Stimulated activated CD8-positive, alpha-beta memory T cell treated with anti-CD3 and anti-CD28 coated beads, Interleukin-15, amount 100 ng/mL, for 48 hours (primary cell): Measurements from ENCODE around the gene FAM167B.

Experiments
- DNase-seq, 2 donors: peaks; one replicate each; pipeline ENCODE4 v3.0.0-alpha.2; 2020; ENCODE audit warnings: low read depth in 2 of 2

The FAM167B gene

DNA sequence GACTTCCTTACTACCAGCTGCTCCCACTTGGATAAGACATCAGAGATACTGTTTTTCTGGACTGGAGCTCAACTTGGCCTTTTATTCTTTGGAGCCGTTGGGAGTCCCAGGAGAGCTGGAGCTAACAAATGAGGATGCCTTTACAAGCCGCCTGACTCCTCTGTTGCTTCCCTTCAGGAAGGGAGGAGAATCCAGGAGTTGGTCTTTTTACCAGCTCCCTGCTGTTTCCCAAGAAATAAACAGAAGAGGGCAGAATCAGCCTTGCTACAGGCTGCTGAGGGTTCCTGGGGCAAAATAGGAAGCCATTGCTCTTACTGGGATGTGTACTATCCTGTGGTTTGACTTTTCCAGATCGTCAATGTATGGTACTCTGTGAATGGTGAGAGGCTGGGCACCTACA is 23.3 kb upstream of the FAM167B start:
- DNase-seq: no peak

DNA sequence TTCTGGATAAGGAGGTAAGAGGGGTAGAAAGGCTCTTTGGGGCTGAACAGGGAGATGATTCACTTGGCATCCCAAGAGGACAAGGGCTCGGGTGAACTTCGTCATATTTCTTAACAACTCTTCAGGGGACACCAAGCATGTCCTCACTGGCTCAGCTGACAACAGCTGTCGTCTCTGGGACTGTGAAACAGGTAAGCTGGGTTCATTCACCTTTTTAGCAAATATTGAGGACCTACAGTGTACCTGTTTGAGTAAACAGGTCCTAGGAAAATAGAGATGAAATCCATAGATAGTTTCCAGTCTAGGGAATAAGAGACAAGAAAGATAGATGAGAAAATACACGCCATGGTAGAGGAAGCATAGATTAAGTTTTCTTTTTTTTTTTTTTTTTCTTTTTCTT is 22.7 kb upstream of the FAM167B start:
- DNase-seq: no peak

DNA sequence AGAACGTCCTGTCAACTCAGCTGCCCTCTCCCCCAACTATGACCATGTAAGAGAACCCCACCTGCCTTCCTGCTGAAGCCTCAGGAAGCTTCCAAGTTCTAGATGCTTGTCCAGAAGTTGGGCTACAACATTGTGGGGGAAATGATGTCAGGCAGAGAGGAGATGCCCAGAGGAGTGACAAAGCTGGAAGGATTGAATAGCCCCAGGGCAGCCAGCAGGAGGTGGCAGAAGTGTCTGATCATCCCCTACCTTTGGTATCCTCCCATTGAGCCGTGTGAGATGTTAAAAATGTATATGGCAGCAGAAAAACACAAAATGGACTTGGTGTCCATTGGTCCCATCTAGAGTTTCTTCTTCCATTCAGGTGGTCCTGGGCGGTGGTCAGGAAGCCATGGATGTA is 18.3 kb upstream of the FAM167B start:
- DNase-seq: no peak

DNA sequence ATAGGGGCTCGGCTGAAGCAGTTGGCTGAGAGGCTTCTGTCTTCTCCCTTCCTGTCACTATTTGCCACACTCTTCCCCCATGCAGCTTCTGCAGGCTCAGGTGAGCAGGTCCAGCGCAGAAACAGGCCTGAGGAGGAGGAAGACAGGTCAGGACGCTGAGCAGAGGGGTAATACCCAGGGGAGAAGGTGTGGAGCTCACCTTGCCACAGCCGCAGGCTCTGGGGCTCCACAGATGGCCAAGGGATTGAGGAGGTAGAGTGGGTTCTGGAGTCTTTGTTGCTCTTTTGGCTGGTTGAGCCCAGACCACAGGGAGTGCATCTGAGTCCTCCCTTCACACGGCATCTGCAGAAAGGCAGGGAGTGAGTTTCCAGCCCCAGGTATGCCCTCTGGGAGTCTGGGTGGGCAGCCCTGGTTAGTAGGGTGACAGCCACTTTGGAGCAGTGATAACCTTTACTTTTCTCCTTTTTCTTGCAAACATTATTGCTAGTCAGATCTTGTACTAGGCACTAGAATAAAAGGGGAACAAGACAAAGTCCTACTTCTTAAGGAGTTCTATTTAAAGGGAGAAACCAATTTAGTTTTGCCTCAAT is 15.1 kb upstream of the FAM167B start:
- DNase-seq: no peak

DNA sequence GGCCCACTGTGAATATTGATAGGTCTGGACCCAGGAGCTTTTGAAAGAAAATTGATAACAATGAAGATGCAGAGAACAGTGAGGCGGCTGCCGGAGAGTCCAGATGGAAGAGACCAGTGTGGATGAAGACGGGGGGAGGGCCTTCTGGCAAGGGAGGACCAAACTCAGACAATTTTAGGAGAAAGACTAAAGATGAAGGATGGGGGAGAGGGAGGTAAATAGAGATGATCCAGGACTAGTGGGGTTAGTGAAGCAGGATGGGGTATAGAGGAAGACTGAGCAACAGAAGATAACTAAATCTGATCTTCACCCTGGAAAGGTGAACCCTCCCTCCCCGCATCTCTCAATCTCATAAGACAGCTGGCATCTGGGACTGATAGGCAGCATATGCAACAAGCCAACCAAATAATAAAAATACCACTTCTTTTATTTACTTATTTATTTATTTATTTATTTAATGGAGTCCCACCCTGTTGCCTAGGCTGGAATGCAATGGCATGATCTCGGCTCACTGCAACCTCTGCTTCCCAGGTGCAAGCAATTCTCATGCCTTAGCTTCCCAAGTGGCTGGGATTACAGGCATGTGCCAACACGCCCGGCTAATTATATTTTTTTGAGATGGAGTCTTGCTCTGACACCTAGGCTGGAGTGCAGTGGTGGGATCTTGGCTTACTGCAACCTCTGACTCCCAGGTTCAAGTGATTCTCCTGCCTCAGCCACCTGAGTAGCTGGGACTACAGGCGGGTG is 14.3 kb upstream of the FAM167B start:
- DNase-seq: no peak

DNA sequence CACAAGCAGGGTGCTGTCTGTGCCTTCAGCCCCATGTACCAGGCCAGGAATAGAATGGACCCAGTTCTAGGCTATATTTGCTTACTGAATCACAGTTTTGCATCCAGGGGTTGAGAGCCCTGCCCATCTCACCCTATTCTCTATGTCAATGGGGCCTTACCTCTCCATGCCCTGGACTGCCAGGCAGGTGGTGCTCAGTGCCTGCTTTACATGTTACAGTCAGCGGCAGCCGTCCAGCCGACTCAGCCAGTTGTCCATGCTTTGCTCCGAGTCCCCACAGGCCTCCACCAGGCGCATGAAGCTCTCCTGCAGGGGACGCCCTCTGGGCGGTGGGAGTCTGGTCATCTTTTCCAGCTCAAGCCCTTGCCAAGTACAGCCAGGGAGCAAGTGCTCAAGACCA is 12.2 kb upstream of the FAM167B start:
- DNase-seq: no peak

DNA sequence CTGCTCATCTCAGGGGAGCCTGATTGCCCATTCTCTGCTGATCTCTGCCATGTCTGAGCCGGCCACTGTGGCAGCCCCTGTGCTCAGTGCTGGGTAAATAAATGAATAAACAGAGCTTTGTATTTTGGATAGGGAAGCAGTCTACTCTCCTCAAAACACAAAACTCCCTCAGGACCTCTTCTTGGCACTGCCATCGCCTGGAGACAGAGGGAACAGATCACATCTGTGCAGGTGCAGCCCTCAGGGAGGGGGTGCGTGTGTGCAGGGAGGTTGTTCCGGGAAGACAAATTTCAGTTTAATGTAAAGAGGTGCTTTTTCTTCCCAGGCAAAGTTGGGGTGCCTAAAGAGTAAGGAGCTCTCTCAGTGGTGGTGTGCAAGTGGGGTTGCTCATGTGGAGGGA is 7.7 kb upstream of the FAM167B start:
- no peak for DNase-seq

DNA sequence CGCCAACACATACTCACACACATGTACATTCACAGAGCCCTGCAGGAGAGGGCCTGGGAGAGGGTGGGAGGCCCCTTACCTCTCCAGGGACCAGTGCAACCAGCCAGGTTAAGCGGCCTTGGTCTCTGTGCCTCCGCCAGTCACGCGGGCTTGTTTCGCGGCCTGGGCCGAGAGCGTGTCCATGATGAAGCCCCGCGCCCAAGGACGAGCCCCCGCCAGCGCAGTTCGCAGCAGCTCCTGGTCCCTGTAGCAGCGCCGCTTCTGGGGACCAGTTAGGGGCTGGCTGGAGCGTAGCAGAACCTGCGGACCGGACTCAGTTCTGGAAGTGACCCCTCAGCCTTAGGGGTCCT is 7.3 kb upstream of the FAM167B start:
- DNase-seq: no peak

DNA sequence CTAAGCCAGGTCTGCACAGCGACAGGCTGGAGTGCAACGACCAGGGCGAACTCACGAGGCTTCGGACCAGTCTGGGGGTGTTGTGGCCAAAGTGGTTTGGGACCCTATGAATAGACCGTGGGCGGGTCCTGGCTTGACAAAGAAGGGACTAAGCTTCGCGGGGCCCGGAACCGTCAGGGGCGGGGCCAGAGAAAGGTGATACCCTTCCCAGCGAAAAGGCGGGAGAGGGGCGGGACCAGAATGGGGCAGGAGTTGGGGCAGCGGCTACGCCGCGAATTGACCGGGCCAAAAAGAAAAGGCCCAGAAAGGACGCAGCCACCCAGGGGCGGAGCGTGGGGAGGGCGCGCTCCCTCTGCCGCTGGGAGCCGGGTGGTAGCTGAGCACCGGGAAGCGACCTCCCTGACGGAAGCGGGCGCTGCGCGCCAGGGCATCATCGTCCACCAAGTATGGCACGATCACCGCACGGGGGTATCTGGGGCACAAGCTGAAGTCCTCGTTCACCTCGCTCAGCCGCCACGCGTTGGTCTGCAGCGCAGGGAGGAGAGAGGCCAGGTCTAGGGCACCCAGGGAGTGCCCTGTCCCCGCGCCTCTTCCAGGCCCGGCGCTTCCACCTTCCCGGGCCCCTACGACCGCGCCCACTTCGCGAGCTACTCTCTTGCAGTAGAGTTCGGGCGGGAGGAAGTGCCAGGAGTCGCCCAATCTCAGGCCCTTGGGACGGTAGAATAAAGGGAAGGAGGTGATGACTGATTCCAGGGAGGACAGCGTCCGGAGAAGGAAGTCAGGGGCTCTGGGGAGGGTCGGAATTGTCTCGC is 6.7 kb upstream of the FAM167B start:
- no peak for DNase-seq

DNA sequence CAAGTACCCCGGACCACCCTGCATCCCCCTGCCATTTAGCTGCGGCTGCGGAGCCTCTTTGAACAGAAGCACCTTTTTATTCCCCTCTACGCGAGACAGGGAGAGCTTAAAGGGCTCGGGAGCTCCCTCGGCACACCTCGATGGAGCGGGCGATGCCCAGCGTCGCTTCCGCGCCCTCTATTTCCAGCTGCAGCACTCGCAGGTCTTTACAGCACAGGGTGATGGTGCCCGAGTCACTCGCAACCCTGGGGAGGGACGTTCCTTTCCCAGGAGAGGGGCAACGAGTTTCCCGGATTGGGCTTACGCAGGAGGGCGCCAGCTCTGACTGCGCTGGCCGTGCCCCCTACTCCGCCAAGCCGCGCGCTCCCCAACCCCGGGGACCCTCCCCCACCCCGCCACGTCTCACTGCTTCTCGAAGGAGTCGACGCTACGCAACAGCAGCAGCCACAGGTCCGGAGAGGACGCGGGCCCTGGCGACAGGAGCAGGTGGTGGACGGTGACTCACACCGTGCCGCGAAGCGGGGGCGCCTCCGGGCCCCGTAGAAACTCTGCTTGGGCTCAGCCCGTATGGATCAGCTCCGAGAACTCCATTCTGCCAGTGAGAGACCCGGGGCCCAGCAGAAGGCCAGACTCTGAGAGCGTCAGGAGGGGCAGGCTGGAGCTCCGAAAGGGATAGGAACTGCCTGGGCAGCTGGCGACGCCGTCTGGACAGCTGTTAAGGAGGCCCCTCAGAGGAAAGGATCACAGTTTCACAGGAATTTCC is 5.8 kb upstream of the FAM167B start:
- DNase-seq: no peak

DNA sequence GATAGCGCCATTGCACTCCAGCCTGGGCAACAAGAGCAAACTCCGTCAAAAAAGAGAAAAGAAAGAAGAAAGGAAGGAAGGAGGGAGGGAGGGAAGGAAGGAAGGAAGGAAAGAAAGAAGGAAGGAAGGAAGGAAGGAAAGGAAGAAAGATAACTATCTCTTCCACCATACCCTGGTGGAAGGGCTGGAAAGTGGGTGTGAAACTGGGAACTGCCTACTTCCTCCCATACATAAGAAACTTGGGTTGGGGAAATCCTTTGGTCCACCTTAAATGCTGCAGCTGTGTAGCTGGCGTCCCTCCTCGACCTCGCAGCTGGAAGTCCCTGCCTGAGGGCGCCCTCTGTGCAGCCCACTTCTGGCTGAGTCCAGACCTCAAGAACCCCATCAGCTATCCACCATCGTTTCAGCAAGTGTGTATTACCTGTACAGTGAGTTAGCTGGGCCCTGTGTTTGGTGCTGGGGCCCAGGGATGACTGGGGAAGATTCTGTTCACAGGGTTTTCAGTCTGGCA is 4.6 kb upstream of the FAM167B start:
- DNase-seq: no peak

DNA sequence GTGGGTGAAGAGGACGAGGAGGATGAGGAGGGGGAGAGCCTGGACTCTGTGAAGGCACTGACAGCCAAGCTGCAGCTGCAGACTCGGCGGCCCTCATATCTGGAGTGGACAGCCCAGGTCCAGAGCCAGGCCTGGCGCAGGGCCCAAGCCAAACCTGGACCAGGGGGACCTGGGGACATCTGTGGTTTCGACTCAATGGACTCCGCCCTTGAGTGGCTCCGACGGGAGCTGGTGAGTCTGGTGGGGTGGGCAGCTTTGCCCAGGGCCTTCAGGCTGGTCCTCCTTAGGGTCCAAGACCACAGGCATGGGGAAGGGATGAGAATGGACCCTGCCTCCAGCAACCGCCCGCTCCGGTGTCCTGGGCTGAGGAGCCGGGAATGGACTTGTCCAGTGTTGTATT is 430 bp downstream of the FAM167B start:
- DNase-seq: no peak

DNA sequence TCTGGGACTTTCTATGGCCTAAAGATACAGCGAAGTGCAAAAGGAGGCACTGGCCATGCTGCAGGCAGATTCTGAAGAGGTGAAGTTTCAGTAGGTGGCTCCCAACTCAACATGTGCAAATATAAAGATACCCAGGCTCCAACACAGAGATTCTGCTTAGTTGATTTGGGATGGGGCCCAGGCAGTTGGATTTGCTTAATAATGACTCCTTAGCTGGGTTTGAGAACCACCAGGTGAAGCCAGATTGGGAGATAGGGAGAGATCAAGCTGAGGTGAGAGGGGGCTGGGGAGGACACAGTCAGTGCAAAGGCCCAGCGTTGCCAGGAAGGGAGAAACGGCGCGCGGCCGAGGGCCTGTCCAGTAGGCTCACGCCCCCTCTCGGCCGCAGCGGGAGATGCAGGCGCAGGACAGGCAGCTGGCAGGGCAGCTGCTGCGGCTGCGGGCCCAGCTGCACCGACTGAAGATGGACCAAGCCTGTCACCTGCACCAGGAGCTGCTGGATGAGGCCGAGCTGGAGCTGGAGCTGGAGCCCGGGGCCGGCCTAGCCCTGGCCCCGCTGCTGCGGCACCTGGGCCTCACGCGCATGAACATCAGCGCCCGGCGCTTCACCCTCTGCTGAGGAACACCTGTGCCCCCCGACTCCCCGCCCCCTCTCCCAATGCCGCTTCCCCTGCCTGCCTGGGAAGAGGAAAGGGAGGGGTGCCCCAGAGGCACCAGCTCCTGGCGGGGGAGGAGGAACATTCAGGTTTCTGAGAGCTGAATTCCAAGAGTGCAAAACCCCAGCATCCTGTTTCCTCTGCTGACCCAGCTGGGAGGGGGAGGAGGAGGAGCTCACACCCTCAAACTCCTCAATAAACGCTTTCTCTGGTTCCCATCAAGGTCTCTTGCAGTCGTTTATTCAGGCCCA is 1.2 kb downstream of the FAM167B start:
- peak; percentile 76 for DNase-seq

DNA sequence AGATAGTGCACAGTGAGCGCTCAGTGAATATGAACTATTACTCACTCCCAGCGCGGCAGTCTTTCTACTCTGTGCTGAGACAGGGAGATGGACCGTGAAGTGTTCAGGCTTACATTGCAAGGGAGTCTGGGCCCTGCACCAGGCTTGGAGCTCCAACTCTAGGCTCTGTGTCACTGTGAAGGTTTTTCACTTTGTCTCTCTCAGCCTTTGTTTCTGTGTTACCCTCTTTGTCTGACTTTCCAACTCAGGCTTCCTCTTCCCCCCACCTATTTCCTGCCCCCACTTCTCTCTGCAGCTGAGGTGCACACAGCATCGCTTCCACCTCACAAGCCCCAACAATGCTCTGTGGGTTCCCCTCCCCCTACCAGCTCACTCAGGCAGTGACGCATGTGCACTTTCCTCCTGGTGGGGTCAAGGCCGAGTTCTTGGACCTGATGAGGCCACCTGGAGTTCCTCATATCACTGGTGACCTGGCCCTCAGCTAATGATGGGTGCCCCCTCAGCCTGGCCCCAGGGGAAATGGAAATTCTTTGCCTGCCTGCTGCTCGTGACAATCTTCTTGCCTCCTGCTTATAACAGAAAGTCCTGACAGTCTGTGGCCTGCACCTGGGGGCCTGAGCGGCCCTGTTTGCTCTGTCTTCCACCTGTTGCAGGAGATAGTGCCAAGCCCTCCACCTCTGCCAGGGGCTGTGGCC is 3.0 kb downstream of the FAM167B start:
- DNase-seq: peak; percentile 75 to 76

DNA sequence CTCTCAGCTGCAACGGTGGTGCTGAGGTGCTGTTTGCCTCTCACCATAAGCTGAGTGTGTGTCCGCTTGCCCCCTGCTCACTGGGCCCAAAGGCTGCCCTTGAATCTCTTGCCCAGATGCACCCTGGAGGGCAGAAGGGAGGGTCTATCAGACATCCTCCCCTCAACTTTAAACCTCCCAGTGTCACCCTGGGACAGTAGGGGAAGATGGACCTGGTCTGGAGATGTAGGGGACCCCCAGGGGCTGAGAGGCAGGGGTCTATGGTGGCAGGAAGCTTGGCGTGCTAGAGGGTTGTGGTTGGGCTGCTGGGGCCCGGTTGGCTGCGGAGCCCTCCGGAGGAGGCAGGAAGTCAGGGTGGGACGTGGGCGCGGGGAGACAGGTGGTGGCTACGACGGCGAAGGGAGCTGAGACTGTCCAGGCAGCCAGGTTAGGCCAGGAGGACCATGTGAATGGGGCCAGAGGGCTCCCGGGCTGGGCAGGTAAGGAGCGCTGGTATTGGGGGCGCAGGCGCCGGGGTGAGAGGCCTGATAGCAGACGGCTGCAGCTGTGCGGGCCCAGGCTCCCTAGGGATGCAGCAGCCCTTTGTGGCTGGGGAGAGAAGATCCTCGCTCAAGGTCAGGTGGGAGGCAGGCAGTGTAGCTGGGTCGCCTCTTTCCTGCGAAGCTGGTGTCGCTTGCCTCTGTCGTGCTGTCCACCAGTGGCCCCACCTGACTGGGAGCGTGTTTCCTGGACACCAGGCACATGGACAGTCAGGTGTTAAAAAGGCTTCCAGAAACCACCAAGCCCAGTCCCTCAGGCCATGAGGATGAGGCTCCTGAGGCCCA is 4.1 kb downstream of the FAM167B start, which contains the start of gene LCK:
TSS of gene LCK (plus strand) at position 373 of the 824 bp plus-strand sequence. CDS start 23,065 bp downstream, outside the sequence.
- peak in 1 of 2 donors; percentile 71 for DNase-seq

DNA sequence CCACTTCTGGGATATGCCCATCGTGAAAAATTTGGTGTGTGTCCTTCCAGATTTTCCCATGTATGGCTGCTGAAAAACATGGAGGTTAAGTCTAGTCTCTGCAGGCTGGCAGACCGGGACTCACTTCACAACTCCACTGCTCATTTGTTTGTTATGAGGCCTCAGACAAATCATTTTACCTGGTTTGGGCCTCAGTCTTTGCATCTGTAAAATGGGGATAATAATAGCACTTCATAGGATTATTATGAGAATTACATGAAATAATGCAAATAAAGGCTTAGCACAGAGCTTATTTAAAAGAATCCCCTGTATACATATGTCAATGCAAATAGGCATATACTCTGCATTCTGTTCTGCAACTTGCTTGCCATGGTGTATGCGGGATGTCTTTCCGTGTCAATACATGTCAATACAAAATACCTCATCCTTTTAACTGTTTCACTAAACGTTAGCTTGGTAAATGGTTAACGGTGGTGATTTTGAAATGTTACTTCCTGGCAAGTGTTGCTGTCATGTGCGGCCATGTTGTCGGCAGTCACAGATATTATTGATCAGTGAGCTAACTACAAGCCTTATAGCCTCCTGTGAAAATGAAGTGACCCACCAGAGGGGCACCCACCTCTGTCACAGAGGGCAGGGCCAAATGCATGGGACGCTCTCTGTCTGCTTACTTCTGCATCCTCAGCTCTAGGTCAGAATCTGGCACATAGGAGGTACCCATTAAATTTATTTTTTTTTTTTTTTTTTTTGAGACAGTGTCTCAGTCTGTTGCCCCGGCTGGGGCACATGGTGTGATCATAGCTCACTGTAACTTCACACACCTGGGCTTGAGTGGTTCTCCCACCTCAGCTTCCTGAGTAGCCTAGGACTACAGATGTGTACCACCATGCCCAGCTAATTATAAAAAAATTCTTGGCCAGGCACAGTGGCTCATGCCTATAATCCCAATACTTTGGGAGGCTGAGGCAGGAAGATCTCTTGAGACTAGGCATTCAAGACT is 8.3 kb downstream of the FAM167B start:
- no peak for DNase-seq

DNA sequence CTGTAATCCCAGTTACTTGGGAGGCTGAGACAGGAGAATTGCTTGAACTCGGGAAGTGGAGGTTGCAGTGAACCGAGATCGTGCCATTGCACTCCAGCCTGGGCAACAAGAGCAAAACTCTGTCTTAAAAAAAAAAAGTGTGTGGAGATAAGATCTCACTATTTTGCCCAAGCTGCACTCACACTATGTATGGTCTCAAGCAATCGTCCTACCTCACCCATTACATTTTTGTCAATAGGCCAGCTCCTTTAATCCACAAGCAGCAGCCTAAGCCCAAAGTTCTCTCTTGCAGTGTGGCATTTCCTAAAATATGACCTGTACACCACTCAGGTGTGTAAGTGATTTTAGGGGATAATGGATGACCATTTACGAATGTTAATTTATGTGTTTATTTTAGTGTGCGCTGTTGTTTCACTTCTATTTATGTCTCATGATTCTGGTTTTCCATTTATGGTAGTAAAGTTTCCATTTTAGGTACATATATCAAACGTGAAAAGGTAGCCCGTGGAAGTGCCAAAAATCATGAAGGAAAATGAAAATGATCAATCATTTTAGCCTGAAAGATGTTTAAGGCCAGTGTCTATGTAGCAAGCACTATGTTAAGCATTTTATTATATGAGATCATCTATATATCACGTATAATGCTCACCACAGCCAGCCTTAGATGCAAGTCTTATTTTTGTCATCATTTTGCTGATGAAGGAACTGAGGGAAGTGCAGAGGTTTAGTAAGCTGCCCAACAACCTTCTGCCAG is 9.6 kb downstream of the FAM167B start:
- no peak for DNase-seq

DNA sequence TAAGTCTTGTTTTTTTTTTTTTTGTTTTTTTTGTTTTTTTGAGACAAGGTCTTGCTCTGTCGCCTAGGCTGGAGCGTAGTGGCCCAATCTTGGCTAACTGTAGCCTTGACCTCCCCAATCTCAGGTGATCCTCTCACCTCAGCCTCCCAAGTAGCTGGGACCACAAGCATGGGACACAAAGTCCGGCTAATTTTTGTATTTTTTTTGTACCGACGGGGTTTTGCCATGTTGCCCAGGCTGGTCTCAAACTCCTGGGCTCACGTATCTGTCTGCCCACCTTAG is 10.1 kb downstream of the FAM167B start:
- DNase-seq: no peak
